Osteoblast (primary cell): ENCODE measurements around the gene FIGNL2. TPM values are rescaled to one million over a fixed set of nuclear protein-coding genes. Genes with fewer than 3 reads are reported as not detected.
A peak's percentile ranks its signal among the peaks of the same experiment; 100 is the strongest.

Experiments used
- DNase-seq: peaks from one replicate; pipeline ENCODE4 v3.0.0; 2011; ENCODE audit warnings: low spot score, mixed read lengths; ENCODE audit not compliant: insufficient read length; ENCODE audit errors: missing footprints
- H2AFZ ChIP-seq: 2 replicates; pipeline ENCODE4 v1.6.0; 2011; ENCODE audit warnings: mild to moderate bottlenecking, low read length
- H3K27ac ChIP-seq: 2 replicates; pipeline ENCODE4 v1.5.1; 2011; ENCODE audit warnings: mild to moderate bottlenecking, low read depth, low read length, moderate library complexity
- H3K27me3 ChIP-seq: 2 replicates; pipeline ENCODE4 v1.6.0; 2012; ENCODE audit warnings: mild to moderate bottlenecking, control low read depth, inconsistent platforms, low read length, moderate library complexity; ENCODE audit not compliant: insufficient read depth
- H3K36me3 ChIP-seq: 2 replicates; pipeline ENCODE4 v1.5.1; 2011; ENCODE audit warnings: mild to moderate bottlenecking, low read length, control low read depth, moderate library complexity; ENCODE audit not compliant: insufficient read depth
- H3K4me1 ChIP-seq: 2 replicates; pipeline ENCODE4 v1.5.1; 2011; ENCODE audit warnings: mild to moderate bottlenecking, low read length, control low read depth, moderate library complexity; ENCODE audit not compliant: insufficient read depth
- H3K4me2 ChIP-seq: 2 replicates; pipeline ENCODE4 v1.6.0; 2011; ENCODE audit warnings: mild to moderate bottlenecking, low read length; ENCODE audit not compliant: insufficient read depth
- H3K4me3 ChIP-seq: fragments of 200-600 bp; sonication (generic); 3 replicates; pipeline ENCODE4 v1.5.1; 2012; ENCODE audit warnings: mild to moderate bottlenecking, low read length, inconsistent platforms; ENCODE audit not compliant: insufficient read depth
- H3K79me2 ChIP-seq: 2 replicates; pipeline ENCODE4 v1.6.0; 2012; ENCODE audit warnings: mild to moderate bottlenecking, low read length, control low read depth, inconsistent platforms; ENCODE audit not compliant: insufficient read depth
- H3K9me3 ChIP-seq: 2 replicates; pipeline ENCODE4 v1.5.1; 2011; ENCODE audit warnings: low read depth, low read length, control low read depth
- H4K20me1 ChIP-seq: 2 replicates; pipeline ENCODE4 v1.6.0; 2012; ENCODE audit warnings: mild to moderate bottlenecking, low read length, control low read depth; ENCODE audit not compliant: insufficient read depth
- CTCF ChIP-seq: IDR thresholded peaks from 2 replicates; pipeline ENCODE4 v1.5.1; 2011; ENCODE audit warnings: mild to moderate bottlenecking, low read depth, low read length, moderate library complexity; ENCODE audit errors: extremely low read depth
- total RNA-seq: library from RNA; depleted of rRNA; stranded (reverse); fragments of >200 nt; gene quantifications from 2 replicates; pipeline ENCODE4 v1.2.3, GENCODE V29; 2012

The FIGNL2 gene
- total RNA-seq, 1 donor: 0.36 TPM

GRCh38 chr12:51847643-51848325, 734 bp downstream of the FIGNL2 start:
- TF ChIP-seq CTCF: no peak
- Histone ChIP-seq H4K20me1 (no peaks in the 10 kb centered on the region), H3K79me2 (no peaks in the 10 kb centered on the region), H3K9me3 (no peaks in the 10 kb centered on the region), H3K4me2 (peak overlapping the region; percentile 74), H3K27ac (no peak overlapping the region), H3K36me3 (no peaks in the 10 kb centered on the region), H3K4me1 (peaks cover 3% of the 10 kb centered on the region), H3K27me3 (peaks cover 59% of the 10 kb centered on the region), H3K4me3 (peak overlapping the region; percentile 71), H2AFZ (no peak overlapping the region)
- peak; percentile 91 for DNase-seq

GRCh38 chr12:51846911-51847642, 1.4 kb downstream of the FIGNL2 start:
- H3K27me3 ChIP-seq: peaks cover 66% of the 10 kb centered on the region
- peak overlapping the region; percentile 66 for H2AFZ ChIP-seq
- H4K20me1 ChIP-seq: no peaks in the 10 kb centered on the region
- DNase-seq: peak; percentile 96
- H3K4me3 ChIP-seq: peak overlapping the region; percentile 71
- H3K36me3 ChIP-seq: no peaks in the 10 kb centered on the region
- H3K4me1 ChIP-seq: peaks cover 3% of the 10 kb centered on the region
- no peaks in the 10 kb centered on the region for H3K9me3 ChIP-seq
- no peak overlapping the region for H3K27ac ChIP-seq
- H3K79me2 ChIP-seq: no peaks in the 10 kb centered on the region
- TF ChIP-seq CTCF: no peak
- H3K4me2 ChIP-seq: peak overlapping the region; percentile 81

- H3K4me3 ChIP-seq: no peak overlapping the region
- no peak overlapping the region for H3K27ac ChIP-seq
- peak overlapping the region; percentile 81 for H3K4me2 ChIP-seq
- no peak overlapping the region for H2AFZ ChIP-seq
- no peaks in the 10 kb centered on the region for H4K20me1 ChIP-seq
- no peak for TF ChIP-seq CTCF
- no peaks in the 10 kb centered on the region for H3K79me2 ChIP-seq
- no peaks in the 10 kb centered on the region for H3K36me3 ChIP-seq
- H3K27me3 ChIP-seq: peaks cover 74% of the 10 kb centered on the region
- peak; percentile 80 for DNase-seq
- no peaks in the 10 kb centered on the region for H3K9me3 ChIP-seq
- peaks cover 3% of the 10 kb centered on the region for H3K4me1 ChIP-seq
Observed at GRCh38 chr12:51846271-51846691, 2.2 kb downstream of the FIGNL2 start.

GRCh38 chr12:51845482-51845881, 3.0 kb downstream of the FIGNL2 start:
- no peaks in the 10 kb centered on the region for H4K20me1 ChIP-seq
- H3K36me3 ChIP-seq: no peaks in the 10 kb centered on the region
- TF ChIP-seq CTCF: no peak
- no peak overlapping the region for H3K4me2 ChIP-seq
- peaks cover 3% of the 10 kb centered on the region for H3K4me1 ChIP-seq
- H3K27ac ChIP-seq: no peak overlapping the region
- no peak overlapping the region for H2AFZ ChIP-seq
- DNase-seq: peak; percentile 65
- peaks cover 81% of the 10 kb centered on the region for H3K27me3 ChIP-seq
- H3K9me3 ChIP-seq: no peaks in the 10 kb centered on the region
- no peak overlapping the region for H3K4me3 ChIP-seq
- no peaks in the 10 kb centered on the region for H3K79me2 ChIP-seq
